Right forelimb (tissue), 1 donor: ENCODE data around the gene JUP.
A peak's percentile ranks its signal among the peaks of the same experiment; 100 is the strongest.

Experiments used
- DNase-seq: peaks from one replicate; pipeline ENCODE4 v3.0.0-alpha.2; 2018

JUP gene

GRCh38 chr17:41748275-41748674, 38.2 kb downstream of the JUP start:
- no peak for DNase-seq

GRCh38 chr17:41741709-41742108, 44.8 kb downstream of the JUP start:
- DNase-seq, result no peak

DNA sequence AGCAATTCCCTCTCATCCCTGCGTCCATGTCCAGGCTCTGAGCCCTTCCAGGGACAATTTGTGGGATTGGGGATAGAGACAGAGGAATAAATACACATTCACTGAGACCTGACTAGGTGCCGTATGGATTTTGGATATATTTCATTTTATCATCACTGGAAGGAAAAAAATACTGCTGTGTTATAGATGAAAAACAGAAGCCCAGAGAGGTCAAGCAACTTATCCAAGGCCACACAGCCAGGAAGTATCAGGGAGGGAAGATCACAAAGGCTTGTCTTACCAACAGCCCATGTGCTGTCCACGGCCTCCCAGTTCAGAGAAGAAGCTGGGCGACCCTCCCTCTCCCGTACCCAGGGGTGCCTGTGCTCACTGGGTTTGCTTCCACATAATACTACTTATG, 46.0 kb downstream of the JUP start:
- DNase-seq, result no peak

GRCh38 chr17:41739661-41740352, 46.7 kb downstream of the JUP start:
- DNase-seq, result no peak

DNA sequence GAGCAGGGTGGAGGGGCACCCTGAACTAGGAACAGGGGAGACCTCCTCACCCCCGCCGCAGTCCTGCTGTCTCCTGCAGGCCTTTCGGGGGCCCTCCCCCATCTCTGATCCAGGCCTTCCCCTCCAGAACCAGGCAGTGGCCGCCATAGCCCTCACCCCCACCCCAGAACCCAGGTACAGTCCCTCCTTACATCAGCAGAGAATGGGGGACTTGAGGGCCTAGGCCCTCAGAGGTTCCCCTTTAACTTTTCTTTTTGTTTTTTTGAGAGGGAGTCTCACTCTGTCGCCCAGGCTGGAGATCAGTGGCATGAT, 47.8 kb downstream of the JUP start:
- no peak for DNase-seq

- peak; percentile 91 for DNase-seq
These were observed 48.3 kb downstream of the JUP start for GRCh38 chr17:41738077-41738800.

DNA sequence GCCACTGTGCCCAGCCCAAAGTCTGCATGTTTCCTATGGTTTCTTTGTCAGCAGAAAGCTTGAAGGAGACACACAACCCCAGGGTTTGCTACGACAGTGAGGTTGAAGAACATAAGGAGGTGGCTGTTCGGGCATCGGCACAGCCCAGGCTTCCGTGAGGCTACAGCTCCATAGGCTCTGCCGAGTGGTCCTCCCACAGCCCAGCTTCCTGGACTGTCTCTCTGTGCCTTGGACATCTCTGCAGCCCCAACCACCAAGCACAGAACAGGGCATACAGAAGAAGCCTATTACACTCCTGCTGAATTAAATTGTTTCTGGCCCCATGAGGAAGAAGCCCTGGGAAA, 48.9 kb downstream of the JUP start:
- no peak for DNase-seq

GRCh38 chr17:41736983-41737679, 49.4 kb downstream of the JUP start:
- DNase-seq, result no peak

GRCh38 chr17:41735744-41736143, 50.8 kb downstream of the JUP start:
- no peak for DNase-seq

GRCh38 chr17:41734949-41735313, 51.6 kb downstream of the JUP start:
- no peak for DNase-seq

DNA sequence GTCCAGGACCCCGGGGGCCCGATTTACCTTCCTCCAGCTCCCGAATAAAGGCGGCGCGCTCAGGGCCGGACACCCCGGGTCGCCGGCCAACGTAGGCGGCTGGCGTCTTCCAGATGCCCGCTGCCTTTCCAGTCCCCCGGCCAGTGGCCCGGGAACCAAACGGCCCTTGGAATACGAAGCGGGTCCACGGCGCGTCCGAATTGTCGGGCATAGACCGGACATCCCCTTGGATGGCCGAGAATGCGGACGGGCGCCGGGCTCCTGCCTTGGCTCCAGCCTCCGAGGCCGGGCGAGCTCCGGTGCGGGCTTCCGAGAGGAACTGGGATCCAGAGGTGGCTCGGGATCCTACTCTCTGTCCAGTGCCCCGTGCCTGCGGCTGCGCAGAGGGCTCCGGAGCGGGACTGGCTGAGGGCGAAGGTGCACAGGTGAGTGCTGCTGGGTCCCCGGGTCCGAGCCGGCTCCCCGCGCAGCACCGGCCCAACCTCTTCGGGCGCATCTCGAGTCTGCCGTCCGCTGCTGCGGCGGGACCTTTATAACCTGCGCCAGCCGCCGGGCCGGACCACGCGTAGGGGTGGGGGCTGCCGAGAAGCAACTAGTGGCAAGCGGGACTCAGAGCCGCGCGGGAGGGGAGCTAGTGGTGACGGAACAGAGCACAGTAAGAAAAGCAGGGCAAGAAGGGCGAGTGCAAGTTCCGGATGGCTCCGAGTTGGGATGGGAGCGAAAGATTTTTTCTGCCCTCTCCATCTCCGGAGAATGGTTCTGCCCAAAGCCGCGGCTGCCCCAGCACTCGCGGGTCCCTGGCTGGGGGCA, 52.2 kb downstream of the JUP start, which contains the start of gene HAP1:
Gene HAP1 (minus strand): TSS at position 505 of the 810 bp plus-strand sequence. CDS start 9 bp downstream, at position 496.
- DNase-seq, result peak; percentile 54

GRCh38 chr17:41733348-41734138, 53.0 kb downstream of the JUP start:
- no peak for DNase-seq

DNA sequence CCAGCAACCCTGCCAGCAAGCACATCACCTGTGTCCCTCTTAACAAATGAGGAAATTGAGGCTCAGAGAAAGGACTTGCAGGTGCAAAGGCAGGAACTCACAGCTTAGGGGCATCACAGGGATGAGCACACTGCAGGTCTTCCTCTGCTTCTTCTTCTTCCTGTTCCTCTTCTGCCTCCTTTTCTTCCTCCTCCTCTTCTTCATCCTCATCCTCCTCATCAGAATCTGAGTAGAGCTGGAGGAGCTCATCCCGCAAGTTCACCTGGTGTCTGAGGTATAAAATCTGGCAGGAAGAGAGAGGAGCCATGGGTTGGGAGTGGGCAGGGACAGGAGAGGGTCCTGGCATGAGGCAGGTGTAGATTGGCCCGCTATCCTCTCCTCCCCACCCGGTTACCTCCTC, 54.7 kb downstream of the JUP start:
- DNase-seq, result no peak

GRCh38 chr17:41730479-41730878, 56.0 kb downstream of the JUP start:
- DNase-seq, result no peak

- DNase-seq, result no peak
These were observed 58.5 kb downstream of the JUP start for GRCh38 chr17:41728056-41728455.

DNA sequence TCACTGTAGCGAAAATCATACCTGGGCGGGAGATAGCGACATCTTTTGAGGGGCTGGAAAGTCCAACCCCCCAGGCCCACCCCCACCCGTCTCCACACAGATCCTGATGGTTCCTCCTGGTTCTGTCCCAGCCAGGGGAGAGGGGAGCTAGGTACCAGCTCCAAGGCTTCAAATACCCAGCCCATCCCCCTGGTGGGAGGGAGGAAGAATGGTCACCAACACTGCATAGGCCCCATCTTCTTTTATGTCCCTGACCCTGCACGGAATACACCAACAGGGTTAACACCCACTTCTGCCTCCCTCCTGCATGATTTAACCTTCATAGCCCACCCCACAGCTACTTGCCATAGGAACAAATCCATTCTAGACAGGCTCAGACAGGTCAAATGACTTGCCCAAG, 61.4 kb downstream of the JUP start:
- no peak for DNase-seq

DNA sequence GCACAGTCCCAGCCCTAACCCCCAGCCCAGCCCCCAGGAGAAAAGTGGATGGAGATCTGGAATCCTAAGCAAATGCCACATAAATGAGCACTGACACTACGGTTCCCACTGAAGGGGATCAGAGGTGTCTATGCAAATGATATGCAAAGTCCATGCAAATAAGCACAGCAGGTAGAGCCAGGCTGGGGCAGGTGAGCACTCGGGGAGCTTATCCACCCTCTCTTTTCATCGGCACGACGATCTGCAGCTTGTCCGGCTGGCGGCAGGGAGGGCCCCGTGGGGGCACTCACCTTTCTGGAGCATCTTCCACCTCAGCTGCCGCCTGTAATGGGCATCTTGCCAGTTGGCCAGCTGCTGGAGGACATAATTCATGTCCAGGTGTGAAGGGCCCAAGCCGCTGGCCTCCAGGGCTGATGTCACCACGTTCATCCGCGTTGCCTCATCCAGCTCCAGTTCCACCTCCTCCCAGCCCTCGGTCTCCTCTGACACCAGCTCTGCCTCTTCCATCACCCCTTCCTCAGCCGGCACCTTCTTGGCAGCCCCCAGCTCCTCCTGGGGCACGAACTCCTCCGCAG, 61.9 kb downstream of the JUP start:
- no peak for DNase-seq

- DNase-seq, result no peak
These were observed 62.6 kb downstream of the JUP start for GRCh38 chr17:41723801-41724475.

DNA sequence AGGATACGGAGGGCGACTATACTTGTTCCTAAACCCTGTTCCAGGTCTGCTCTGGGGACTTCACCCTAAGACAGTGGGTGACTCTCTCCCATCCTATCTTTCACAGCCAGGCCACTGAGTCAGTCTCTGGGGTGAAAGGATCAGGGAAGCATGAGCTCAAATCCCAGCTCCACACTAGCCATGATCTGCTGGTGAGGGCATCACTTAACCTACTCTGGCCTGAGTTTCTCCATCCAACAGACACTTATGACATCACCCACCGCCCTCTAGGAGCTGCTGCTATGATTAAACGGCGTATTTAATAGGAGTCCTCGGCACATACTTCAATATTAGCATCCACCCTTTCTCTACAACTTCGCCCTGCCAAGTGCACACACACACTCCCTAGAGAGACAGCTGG, 64.3 kb downstream of the JUP start:
- DNase-seq, result no peak

GRCh38 chr17:41718287-41718645, 68.2 kb downstream of the JUP start:
- no peak for DNase-seq

DNA sequence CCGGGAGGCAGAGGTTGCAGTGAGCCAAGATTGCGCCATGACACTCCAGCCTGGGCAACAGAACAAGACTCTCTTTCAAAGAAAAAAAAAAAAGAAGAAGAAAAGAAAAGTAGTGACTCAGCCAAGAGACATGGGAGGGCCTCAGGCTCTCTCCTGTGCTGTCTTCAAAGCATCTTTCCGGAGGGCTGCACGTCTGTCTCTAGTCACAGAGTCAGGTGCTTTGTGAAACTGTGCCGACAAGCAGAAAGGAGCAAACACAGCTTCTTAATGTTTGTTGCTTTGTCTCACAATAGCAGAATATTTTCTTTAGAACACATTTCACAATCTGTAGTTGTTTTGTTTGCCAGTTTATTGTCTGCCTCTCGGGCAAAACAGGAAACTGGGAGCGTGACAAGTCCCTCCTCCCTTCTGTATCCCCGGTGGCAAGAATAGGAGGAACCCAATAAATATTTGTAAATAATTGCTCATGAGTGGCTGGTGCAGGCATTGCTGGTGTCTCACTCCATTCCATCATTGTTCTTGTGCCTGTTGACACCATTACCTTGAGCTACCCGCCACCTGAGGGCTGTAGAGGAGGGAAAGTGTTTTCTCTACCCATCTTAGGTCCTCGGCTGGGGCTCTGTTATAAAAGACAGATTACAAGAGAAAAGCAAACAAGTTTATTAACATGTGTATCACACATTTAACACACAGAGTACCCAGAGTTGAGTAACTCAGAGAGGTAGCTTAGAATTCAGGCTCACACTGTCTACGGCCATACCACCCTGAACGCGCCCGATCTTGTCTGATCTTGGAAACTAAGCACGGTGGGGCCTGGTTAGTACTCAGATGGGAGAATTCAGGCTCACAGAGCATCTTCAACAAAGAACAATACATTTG, 68.9 kb downstream of the JUP start:
- DNase-seq, result no peak
